Stimulated activated naive CD4-positive, alpha-beta T cell (primary cell): ENCODE measurements around the gene SEMA3A.

ENCODE experiments used
- DNase-seq, 6 experiments: peaks; one replicate each; lab custom pipeline; 2025; lab: John Stamatoyannopoulos, UW

Gene SEMA3A

DNA sequence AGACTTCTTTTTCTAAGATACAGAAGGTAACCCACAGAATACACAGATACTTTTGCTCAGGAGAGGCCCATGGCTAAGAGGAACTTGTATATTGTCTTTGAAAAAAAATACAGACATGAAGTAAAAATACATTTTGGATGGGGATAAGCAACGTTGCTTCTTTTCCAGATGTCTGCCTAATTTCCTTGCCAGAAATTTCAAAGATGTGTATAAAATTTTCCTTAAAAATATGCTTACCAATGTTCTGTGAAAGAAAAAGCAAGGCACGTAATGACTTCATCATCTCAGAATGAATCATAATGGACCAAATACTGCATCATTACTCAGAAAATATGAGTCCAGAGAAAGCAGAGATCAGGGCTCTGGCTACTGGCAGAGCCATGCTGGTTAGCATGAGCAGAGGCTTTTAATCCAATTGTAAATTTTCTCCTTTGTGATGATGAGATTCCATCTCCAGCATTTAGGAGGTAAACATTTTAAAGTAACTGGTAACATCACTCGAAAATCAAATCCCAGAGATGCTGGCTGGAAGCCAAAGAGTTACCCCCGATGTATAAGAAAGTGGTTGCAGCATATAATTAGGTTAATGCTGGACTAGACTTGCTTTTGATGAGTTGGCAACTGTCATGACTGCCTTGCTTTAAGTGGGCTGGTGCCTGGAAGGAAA is 272.5 kb downstream of the SEMA3A start:
- no peak for DNase-seq

DNA sequence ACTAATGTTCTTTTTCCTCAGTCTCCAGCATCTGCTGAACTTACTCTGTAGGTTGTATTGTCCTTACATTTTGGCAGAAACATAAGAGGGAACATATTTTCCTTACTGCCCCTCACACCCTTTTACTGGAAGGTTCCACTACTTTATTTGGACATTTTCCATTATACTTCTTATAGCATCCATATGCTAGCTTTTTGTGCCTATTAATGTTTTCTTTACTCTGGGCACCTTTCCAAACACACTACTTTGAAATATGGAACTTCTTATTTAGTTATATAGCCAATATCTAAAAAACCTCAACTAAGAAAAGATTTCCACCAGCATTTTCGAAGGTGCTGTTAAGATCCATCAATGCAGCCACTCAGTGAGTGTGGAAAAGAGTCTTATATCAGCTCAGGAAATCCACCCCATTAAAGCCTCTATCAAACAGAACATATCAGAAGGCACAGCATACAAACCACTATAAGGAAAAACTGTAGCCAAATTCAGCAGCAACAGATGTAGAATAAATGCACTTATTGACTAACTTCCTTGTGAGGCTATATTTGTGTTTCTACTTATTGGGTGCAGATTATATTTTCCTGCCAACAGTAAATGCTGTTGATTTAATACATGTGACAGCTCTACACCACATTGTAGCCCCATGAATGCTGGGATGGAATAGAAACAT is 273.2 kb downstream of the SEMA3A start:
- no peak for DNase-seq

DNA sequence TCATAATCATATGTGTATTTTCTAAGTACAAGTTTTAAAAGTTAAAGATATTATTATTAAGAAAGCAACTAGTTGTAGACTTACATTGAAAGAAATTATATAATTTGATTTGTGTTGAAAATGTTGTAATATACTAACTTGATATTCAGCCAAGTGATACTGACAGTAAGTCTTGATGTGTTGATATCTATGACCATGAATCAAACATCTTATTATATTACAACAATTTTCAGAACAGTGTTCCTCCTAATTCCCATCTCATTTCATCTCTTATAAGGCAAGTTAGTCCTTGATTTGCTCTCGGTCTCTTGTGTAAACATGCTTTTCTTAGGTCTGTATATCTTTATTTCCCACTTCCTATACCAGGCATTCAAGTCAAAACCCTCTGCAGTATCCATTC is 276.4 kb downstream of the SEMA3A start:
- no peak for DNase-seq

DNA sequence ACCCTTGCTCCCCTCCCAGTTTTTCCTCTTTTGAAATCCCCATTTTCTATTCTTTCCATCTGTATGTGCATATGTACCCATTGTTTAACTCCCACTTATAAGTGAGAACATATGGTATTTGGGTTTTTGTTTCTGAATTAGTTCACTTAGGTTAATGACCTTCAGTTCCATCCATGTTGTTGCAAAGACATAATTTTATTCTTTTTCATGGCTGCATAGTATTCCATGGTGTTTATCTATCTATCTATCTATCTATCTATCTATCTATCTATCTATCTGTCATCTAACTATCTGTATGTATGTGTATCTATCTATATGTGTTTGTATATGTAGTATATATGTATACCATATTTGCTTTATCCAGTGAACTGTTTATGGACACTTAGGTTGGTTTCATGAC is 281.4 kb downstream of the SEMA3A start:
- no peak for DNase-seq

DNA sequence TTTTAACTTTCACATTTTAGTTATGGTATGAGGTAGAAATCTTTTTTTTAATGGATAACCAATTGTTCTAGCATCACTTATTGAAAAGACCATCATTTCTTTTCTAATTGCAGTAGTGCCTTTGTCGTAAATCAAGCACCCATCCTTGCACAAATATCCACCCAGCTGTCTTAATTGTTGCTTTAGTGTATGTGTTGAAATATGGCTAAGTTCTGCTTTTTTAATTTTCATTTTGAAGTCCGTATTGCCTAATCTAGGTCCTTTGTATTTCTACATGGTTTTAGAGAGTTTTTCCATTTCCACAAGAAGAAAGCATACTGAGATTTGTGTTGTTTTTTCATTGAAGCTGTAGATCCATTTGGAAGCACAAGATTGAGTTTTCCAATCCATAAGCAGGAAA is 286.1 kb downstream of the SEMA3A start:
- no peak for DNase-seq
